Tibial nerve (tissue), 3 donors: ENCODE data around the gene RAP1GAP2.

Experiments used
- CTCF ChIP-seq, 5 experiments: fragments of 200-600 bp in 3 of 5; fragments of 450-650 bp in 2 of 5; sonication (generic) in 3 of 5; IDR thresholded peaks; one replicate each; pipeline ENCODE4 v1.5.1; 2016 to 2019; ENCODE audit warnings: antibody characterized with exemption in 5 of 5, mild to moderate bottlenecking in 3 of 5, moderate library complexity in 2 of 5
- POLR2A ChIP-seq, 2 donors: fragments of 450-650 bp; IDR thresholded peaks; one replicate each; pipeline ENCODE4 v1.6.1; 2017; ENCODE audit warnings: antibody characterized with exemption in 2 of 2, mild to moderate bottlenecking in 2 of 2, moderate library complexity in 2 of 2

GRCh38 chr17:3029213-3029913 is 233.1 kb downstream of the RAP1GAP2 start:
- TF ChIP-seq CTCF (IDR thresholded peaks at IDR 0.05) = no peak
- no peak for TF ChIP-seq POLR2A (IDR thresholded peaks at IDR 0.05)
